ENCODE results near the gene CLIP2.
A peak's percentile ranks its signal among the peaks of the same experiment; 100 is the strongest.
"Not testable (repeated sequence)": the region's sequence is repeated elsewhere in the genome, so short reads cannot be mapped to it uniquely, and the experiment has no call there.

The CLIP2 gene

GRCh38 chr7:74380720-74381119, 91.5 kb downstream of the CLIP2 start:
- ChIA-PET CTCF (no interaction called here), POLR2A (no interaction called here)
- no peak for DNase-seq (ENCODE audit: extremely low spot score)
- TF ChIP-seq FOXM1 (IDR thresholded peaks at IDR 0.05; ENCODE audit: borderline replicate concordance) (no peak), SP1 (IDR thresholded peaks at IDR 0.05) (no peak), ELF4 (IDR thresholded peaks at IDR 0.05) (no peak), ARNT (IDR thresholded peaks at IDR 0.05) (no peak), SUZ12 (IDR thresholded peaks at IDR 0.05) (no peak), FOXA1 (IDR thresholded peaks at IDR 0.05) (no peak), TARDBP (IDR thresholded peaks at IDR 0.05) (no peak), NFRKB (IDR thresholded peaks at IDR 0.05) (no peak), CTBP1 (IDR thresholded peaks at IDR 0.05; ENCODE audit: borderline replicate concordance) (no peak), FOXK2 (IDR thresholded peaks at IDR 0.05) (no peak), L3MBTL2 (conservative IDR thresholded peaks at IDR 0.05) (no peak), LEF1 (IDR thresholded peaks at IDR 0.05; ENCODE audit: borderline replicate concordance) (no peak), HDGF (IDR thresholded peaks at IDR 0.05; ENCODE audit: borderline replicate concordance) (no peak), BHLHE40 (IDR thresholded peaks at IDR 0.05; ENCODE audit: borderline replicate concordance) (no peak)
- TF ChIP-seq, protein P1, sequence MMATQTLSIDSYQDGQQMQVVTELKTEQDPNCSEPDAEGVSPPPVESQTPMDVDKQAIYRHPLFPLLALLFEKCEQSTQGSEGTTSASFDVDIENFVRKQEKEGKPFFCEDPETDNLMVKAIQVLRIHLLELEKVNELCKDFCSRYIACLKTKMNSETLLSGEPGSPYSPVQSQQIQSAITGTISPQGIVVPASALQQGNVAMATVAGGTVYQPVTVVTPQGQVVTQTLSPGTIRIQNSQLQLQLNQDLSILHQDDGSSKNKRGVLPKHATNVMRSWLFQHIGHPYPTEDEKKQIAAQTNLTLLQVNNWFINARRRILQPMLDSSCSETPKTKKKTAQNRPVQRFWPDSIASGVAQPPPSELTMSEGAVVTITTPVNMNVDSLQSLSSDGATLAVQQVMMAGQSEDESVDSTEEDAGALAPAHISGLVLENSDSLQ (IDR thresholded peaks at IDR 0.05) = no peak

GRCh38 chr7:74384086-74384485, 94.9 kb downstream of the CLIP2 start:
- DNase-seq (ENCODE audit: extremely low spot score); POLR2A ChIA-PET: not testable (repeated sequence)
- CTCF ChIA-PET = interaction anchor here (0.6 kb wide), 1 partner anchor 9 kb away, joined by 5 read pairs; no protein-coding TSS in a partner anchor

DNA sequence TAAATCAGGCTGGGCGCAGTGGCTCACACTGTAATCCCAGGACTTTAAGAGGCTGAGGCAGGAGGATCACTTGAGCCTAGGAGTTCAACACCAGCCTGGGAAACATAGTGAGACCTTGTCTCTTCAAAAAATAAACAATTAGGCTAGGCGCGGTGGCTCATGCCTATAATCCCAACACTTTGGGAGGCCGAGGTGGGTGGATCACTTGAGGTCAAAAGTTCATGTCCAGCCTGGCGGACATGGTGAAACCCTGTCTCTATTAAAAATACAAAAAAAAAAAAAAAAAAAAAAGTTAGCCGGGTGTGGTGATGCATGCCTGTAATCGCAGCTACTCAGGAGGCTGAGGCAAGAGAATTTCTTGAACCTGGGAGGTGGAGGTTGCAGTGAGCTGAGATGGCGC, 95.6 kb downstream of the CLIP2 start:
- CTCF ChIA-PET = interaction anchor here (0.7 kb wide), 1 partner anchor 10 kb away, joined by 3 read pairs; no protein-coding TSS in a partner anchor
- DNase-seq (ENCODE audit: extremely low spot score); POLR2A ChIA-PET: not testable (repeated sequence)

DNA sequence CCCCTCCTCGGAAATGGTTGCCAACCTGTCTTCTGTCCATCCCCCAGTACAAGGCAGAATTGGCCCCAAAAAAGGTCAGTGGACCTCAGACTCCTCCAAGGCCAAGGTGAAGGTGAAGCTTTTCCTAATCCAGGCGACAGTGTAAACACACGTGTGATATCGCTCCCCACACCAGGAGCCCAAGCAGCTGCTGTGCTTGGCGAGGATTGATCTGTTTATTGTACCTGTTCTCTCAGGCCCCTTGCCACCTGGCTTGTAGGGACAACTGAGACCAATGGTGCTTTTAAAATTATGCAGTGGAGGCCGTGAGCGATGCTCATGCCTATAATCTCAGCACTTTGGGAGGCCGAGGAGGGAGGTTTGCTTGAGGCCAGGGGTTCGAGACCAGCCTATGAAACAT, 98.4 kb downstream of the CLIP2 start:
- CTCF ChIA-PET = no interaction called here
- no peak for DNase-seq (ENCODE audit: extremely low spot score)

DNA sequence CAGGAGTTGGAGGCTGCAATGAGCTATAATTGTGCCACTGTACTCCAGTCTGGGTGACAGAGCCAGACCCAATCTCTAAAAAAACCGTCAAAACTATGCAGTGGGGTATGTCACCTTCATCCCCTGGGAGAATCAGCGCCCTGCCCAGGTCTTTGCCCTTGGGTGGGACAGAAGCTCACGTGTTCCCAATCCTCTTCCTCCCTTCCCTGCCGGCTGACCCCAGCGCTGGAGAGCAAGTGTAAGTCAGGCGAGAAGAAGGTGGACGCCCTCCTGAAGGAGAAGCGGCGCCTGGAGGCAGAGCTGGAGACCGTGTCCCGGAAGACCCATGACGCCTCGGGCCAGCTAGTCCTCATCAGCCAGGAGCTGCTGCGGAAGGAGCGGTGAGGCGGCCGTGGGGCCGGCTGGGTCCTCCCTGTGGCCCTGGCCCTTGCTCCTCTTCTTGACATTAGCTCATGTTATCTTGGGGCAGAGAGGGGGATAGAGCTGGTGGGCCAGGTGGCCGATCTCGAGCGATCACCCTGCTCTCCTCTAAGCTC, 99.7 kb downstream of the CLIP2 start:
- ChIA-PET POLR2A (no interaction called here), CTCF (no interaction called here)

More for the DNA sequence above, 98.4 kb downstream of the CLIP2 start:
- TF ChIP-seq BHLHE40 (IDR thresholded peaks at IDR 0.05; ENCODE audit: borderline replicate concordance) = no peak
- no peak for TF ChIP-seq ELF4 (IDR thresholded peaks at IDR 0.05)
- no peak for TF ChIP-seq ZNF384 (IDR thresholded peaks at IDR 0.05)
- TF ChIP-seq L3MBTL2 (conservative IDR thresholded peaks at IDR 0.05) = no peak
- TF ChIP-seq ARNT (IDR thresholded peaks at IDR 0.05) = no peak
- no peak for TF ChIP-seq SUZ12 (IDR thresholded peaks at IDR 0.05)
- no peak for TF ChIP-seq FOXA1 (IDR thresholded peaks at IDR 0.05)
- no peak for TF ChIP-seq FOXK2 (IDR thresholded peaks at IDR 0.05)
- no peak for TF ChIP-seq LEF1 (IDR thresholded peaks at IDR 0.05; ENCODE audit: borderline replicate concordance)
- no peak for TF ChIP-seq HDGF (IDR thresholded peaks at IDR 0.05; ENCODE audit: borderline replicate concordance)
- no peak for TF ChIP-seq NFRKB (IDR thresholded peaks at IDR 0.05)
- TF ChIP-seq CTBP1 (IDR thresholded peaks at IDR 0.05; ENCODE audit: borderline replicate concordance) = no peak
- no peak for TF ChIP-seq TARDBP (IDR thresholded peaks at IDR 0.05)
- TF ChIP-seq, protein P1 (IDR thresholded peaks at IDR 0.05) = no peak
- no peak for TF ChIP-seq SP1 (IDR thresholded peaks at IDR 0.05)
- TF ChIP-seq FOXM1 (IDR thresholded peaks at IDR 0.05; ENCODE audit: borderline replicate concordance) = no peak
- POLR2A ChIA-PET = no interaction called here

GRCh38 chr7:74393722-74394121, 104.5 kb downstream of the CLIP2 start:
- peak; percentile 8 for DNase-seq (ENCODE audit: extremely low spot score)
- CTCF ChIA-PET = interaction anchor here (1.9 to 3.0 kb wide), 2 partner anchors 7 to 187 kb away, joined by 5 to 16 read pairs; no protein-coding TSS in a partner anchor
- POLR2A ChIA-PET = not testable (repeated sequence)

More for the DNA sequence above, 99.7 kb downstream of the CLIP2 start:
- TF ChIP-seq TARDBP (IDR thresholded peaks at IDR 0.05) (no peak), FOXA1 (IDR thresholded peaks at IDR 0.05) (no peak), HDGF (IDR thresholded peaks at IDR 0.05; ENCODE audit: borderline replicate concordance) (no peak), BHLHE40 (IDR thresholded peaks at IDR 0.05; ENCODE audit: borderline replicate concordance) (no peak), FOXK2 (IDR thresholded peaks at IDR 0.05) (no peak), ELF4 (IDR thresholded peaks at IDR 0.05) (no peak), ARNT (IDR thresholded peaks at IDR 0.05) (no peak), L3MBTL2 (conservative IDR thresholded peaks at IDR 0.05) (no peak), LEF1 (IDR thresholded peaks at IDR 0.05; ENCODE audit: borderline replicate concordance) (no peak), SP1 (IDR thresholded peaks at IDR 0.05) (no peak), NFRKB (IDR thresholded peaks at IDR 0.05) (no peak), ZNF384 (IDR thresholded peaks at IDR 0.05) (no peak), CTBP1 (IDR thresholded peaks at IDR 0.05; ENCODE audit: borderline replicate concordance) (no peak), SUZ12 (IDR thresholded peaks at IDR 0.05) (no peak), FOXM1 (IDR thresholded peaks at IDR 0.05; ENCODE audit: borderline replicate concordance) (no peak)
- TF ChIP-seq, protein P1 (IDR thresholded peaks at IDR 0.05) = no peak
- DNase-seq (ENCODE audit: extremely low spot score) = no peak

DNA sequence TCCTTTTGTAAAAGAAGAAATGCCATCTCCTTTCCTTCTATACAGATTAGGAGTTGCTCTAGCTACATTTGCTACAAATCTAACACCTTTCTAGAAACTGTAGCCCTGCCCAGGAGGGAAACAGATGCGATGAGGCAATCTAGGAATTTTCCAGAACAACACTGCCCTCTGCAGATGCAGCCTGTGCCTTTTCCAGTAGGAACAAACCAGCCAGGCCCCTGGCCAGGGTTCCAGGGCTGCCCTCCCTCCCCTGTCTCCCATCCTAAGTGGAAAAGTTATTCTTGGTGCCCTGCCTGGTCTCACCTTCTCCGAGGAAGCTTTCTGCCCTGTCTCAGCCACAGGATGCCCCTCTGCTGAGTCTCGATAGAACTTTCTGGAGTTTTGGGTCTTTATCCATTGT, 105.4 kb downstream of the CLIP2 start:
- POLR2A ChIA-PET; DNase-seq (ENCODE audit: extremely low spot score): not testable (repeated sequence)
- CTCF ChIA-PET = interaction anchor here (3.0 kb wide), 1 partner anchor 188 kb away, joined by 16 read pairs; no protein-coding TSS in a partner anchor

All from HEK293T (cell line).